GM19099 (cell line): ENCODE measurements around the gene AQP5.

Experiments used
- POLR2A ChIP-seq: IDR thresholded peaks from 3 replicates; pipeline ENCODE4 v1.6.1; 2011; ENCODE audit warnings: low read depth; ENCODE audit not compliant: insufficient read length; ENCODE audit errors: extremely low read depth

The AQP5 gene

GRCh38 chr12:49985981-49986380 is 24.3 kb downstream of the AQP5 start:
- TF ChIP-seq POLR2A = no peak

GRCh38 chr12:49987625-49988303 is 26.1 kb downstream of the AQP5 start:
- no peak for TF ChIP-seq POLR2A

- TF ChIP-seq POLR2A = no peak
Observed at GRCh38 chr12:49990273-49990672, 28.6 kb downstream of the AQP5 start.

GRCh38 chr12:49998453-49998852 is 36.8 kb downstream of the AQP5 start:
- no peak for TF ChIP-seq POLR2A

- no peak for TF ChIP-seq POLR2A
Observed at GRCh38 chr12:50003595-50003994, 41.9 kb downstream of the AQP5 start.

GRCh38 chr12:50004696-50005095 is 43.0 kb downstream of the AQP5 start:
- TF ChIP-seq POLR2A = no peak

GRCh38 chr12:50005175-50005574 is 43.5 kb downstream of the AQP5 start:
- TF ChIP-seq POLR2A = no peak

- TF ChIP-seq POLR2A = no peak
Observed at GRCh38 chr12:50006280-50006679, 44.6 kb downstream of the AQP5 start.

GRCh38 chr12:50006754-50007442 is 45.2 kb downstream of the AQP5 start:
- TF ChIP-seq POLR2A = no peak

- TF ChIP-seq POLR2A = no peak
Observed at GRCh38 chr12:50013361-50014147, 51.9 kb downstream of the AQP5 start.

GRCh38 chr12:50014342-50014741 is 52.7 kb downstream of the AQP5 start:
- no peak for TF ChIP-seq POLR2A
